GM19467 (cell line): ENCODE results near the gene SLC16A10.
"Not testable (repeated sequence)": the region's sequence is repeated elsewhere in the genome, so short reads cannot be mapped to it uniquely, and the experiment has no call there.

ENCODE experiments used
- ATAC-seq: cut with Tn5 transposase; IDR thresholded peaks from one replicate; pipeline ENCODE4 v1.9.1; 2021; ENCODE audit warnings: mild to moderate bottlenecking, moderate library complexity; ENCODE audit not compliant: unreplicated experiment

SLC16A10 gene

DNA sequence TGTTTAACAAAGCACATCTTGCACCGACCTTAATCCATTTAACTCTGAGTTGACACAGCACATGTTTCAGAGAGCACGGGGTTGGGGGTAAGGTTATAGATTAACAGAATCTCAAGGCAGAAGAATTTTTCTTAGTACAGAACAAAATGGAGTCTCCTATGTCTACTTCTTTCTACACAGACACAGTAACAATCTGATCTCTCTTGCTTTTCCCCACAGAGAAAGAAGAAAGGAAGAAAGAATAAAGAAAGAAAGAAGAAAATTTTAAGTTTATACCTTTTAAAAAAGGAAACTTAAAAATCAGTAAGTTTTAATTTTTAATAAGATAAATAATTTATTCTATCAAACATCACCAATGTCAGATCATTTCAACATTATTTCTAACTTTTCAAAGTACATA, 168.5 kb downstream of the SLC16A10 start:
- ATAC-seq = not testable (repeated sequence)

DNA sequence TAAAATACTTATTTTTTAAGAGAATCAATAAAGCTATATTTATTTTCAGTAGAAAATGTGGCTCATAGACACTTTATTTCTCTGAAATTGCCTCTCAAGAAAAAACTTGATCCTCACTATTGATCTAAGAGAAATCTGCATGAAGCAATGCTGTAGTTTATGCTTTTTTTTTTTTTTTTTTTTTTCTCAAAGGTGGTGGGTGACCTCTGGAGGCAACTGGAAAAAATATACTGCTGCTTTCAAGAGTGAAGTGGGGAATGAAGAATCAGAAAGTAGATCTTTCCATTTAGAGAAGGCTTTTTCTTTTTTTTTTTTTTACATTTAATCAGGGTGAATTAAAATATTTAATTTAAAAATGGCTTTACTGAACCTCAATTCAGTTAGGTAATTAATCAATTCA, 169.3 kb downstream of the SLC16A10 start:
- no peak for ATAC-seq

DNA sequence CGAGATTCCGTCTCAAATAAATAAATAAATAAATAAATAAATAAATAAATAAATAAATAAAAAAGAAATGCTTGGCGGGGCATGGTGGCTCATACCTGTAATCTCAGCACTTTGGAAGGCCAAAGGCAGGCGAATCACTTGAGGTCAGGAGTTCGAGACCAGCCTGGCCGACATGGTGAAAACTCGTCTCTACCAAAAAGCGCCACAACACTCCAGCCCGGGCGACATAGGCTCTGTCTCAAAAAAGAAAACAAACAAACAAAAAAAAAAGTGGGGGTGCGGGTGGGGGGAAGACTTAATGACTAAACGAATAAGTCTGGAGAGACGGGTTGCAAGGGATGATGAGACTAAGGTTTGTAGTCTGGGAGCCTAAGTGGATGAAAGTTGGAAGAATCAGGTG, 170.7 kb downstream of the SLC16A10 start:
- no peak for ATAC-seq

DNA sequence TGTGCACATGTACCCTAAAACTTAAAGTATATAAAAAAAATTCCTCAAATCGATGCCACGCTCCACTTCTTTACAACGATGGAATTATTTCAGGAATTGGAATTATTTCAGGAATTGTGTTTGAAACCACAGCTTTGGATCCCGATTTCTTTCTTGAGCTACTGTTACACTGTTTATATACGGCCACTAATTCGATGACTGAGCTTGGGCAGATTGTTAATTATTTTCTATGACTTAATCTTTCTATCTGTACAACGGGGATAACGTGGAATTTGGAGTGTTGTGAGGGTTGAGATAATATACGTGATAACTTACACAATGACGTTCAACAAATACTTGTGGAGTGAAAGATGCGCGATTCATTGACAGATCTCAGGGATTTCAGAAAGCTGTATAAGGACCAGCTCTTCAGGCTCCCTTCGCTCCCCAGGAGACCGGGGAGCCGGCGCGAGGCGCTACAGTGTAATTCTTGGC, 171.3 kb downstream of the SLC16A10 start:
- ATAC-seq = no peak

DNA sequence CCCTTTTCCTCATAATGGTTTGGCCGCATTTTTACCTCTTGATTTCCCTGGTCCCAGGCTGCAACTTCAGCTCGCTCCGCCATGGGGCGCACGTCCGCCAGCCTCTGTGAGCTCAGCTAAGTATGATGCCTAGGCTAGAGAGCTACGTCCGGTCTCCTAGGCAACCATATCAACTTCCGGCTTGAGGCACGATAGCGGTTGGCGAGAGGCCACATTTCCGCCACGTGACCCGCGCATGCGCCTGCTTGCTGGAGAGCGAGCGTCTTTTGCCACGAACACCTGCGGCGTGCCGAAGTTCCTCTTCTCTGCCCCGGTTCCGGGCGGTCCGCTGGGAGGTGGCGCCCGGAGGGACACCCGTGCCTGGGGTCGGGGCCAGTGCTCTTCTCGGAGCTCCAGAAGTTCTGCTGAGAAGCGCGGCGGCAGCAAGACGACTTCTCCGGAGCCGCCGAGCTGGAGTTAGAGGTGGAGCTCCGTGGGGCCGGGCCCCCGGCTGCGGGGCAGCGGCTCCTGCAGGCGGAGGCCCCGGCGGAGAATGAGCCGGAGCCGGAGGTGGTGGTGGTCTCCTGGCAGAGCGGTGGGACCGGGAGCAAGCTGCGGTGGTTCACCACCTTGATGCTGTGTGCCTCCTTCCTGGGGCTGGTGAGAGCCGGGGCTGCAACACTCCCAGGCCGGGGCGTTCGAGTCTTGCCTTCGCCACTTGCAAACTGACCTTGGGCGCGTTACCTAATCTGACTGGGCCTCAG, 172.0 kb downstream of the SLC16A10 start:
- ATAC-seq = peak; percentile 99

DNA sequence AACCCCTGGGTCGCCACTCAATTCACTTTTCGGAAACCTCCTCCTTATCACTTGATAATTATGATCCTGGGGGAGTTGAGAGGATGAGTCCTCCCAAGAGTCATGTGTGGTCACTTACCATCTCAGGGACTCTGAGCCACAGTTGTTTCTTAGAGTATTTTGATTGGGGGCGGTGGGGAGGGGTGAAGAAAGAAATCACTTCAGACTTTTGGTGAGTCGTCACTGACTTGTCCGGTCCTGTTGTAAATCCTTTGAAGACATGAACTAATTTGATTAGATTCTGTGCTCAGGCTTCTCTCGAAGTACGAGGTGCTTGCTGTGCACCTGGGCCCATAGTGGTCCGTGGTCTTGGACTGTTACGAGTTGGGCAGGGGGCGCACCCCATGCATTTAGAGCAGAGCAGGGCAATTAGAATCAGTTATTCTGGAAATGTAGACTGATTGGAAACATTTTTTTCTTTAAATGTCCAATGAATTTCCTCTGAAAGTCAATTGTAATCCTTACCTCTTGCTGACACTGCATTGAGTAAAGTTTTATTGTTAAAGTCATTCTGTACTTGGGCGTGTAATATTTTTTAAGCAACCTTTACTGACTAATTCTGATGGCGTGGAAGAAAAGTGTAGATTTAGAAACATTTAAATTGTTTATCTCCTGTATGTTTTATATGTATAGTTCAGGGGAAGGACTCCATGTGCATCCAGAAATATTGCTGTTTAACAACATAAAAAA, 173.4 kb downstream of the SLC16A10 start:
- ATAC-seq = no peak

DNA sequence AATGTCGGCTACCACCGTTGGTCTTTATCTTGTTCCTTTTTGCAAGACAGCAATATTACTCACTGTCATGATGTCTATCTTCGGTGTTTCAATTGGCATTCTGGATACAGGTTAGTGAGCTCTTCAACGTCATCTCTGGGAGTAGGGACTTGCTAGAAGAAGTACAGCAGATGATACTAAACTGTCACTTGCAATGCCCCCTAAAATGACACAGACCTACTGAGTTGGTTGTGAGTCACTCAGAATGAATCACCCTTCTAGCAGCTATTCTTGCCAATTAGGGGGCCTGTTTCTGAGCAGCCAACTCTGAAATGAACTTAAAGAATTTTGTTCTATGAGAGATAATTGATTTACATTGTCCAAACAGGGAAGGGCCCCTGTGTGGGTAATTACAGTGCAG, 176.5 kb downstream of the SLC16A10 start:
- no peak for ATAC-seq

DNA sequence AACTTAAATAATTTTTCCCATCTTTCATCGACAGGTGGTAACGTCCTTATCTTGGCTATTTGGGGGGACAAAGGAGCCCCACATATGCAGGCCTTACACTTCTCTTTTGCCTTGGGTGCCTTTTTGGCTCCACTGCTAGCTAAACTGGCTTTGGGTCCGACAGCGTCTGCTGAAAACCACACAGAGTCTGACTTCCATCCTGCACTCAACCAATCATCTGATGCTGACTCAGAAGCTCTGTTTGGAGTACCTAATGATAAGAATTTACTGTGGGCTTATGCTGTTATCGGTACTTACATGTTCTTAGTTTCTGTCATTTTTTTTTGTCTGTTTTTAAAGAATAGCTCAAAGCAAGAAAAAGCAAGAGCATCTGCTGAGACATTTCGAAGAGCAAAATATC, 178.5 kb downstream of the SLC16A10 start:
- no peak for ATAC-seq

DNA sequence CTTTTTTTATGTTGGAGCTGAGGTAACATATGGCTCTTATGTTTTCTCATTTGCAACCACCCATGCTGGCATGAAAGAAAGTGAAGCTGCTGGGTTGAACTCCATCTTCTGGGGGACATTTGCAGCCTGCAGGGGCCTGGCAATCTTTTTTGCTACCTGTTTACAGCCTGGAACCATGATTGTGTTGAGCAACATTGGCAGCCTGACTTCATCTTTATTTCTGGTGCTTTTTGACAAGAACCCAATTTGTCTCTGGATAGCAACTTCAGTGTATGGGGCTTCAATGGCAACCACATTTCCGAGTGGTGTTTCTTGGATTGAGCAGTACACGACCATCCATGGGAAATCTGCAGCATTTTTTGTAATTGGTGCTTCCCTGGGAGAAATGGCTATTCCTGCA, 179.0 kb downstream of the SLC16A10 start:
- no peak for ATAC-seq

DNA sequence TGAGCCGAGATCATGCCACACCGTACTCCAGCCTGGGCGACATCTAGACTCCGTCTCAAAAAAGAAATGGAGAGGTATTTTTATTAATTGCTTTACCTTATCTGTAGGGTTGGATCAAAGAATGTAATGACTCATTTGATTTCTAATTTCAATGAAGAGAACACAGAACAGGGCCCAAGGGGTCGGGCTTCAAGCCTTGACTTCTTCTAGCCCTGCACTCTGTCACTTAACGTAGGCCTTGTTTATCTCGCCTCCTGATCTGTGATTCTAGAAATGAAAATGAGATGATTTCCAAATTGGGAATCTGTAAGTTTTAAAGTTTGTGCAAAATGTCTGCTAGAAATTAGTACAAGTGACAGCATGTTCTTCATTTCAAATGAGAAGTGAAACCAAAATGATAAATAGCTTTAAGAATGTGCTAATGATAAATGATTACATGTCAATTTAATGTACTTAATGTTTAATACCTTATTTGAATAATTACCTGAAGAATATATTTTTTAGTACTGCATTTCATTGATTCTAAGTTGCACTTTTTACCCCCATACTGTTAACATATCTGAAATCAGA, 180.5 kb downstream of the SLC16A10 start:
- ATAC-seq = no peak

DNA sequence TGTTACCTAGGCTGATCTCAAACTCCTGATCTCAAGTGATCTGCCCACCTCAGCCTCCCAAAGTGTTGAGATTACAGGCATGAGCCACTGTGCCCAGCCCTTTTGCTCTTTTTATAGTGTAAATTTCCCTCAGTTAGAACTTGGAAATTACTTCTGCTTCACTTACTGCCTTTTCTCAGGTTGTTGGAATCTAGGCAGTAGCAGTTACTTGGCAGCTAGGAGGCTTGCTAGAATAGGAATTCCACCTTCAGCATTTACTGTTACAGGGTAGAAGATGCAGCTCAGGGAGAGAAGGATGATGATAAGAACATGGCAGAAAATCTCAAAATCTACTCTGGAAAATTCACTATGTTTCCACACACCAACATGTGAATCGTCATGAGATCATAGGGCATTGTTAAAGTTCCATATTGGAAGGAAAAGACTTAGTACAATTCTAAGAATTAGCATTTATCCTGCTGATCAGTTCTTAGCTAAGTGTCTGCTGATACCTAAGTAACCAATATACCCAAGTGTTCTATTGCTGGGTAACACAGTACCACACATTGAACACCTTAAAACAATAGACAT, 182.2 kb downstream of the SLC16A10 start:
- ATAC-seq = no peak

DNA sequence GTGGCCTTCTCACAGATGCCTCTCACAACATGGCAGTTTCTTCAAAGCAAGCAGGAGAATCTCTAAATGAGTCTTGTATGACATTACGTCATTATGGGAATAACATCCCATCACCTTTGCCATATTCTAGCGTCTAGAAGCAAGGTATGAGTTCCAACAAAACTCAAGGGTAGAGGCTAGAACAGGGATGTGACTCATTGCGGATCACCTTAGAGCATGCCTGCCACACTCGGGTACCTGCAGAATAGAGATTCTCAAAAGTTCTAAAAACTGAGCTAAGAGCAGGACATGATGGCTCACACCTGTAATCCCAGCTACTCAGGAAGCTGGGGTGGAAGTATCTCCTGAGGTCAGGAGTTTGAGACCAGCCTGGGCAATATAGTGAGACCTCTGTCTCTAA, 182.8 kb downstream of the SLC16A10 start:
- ATAC-seq = no peak

DNA sequence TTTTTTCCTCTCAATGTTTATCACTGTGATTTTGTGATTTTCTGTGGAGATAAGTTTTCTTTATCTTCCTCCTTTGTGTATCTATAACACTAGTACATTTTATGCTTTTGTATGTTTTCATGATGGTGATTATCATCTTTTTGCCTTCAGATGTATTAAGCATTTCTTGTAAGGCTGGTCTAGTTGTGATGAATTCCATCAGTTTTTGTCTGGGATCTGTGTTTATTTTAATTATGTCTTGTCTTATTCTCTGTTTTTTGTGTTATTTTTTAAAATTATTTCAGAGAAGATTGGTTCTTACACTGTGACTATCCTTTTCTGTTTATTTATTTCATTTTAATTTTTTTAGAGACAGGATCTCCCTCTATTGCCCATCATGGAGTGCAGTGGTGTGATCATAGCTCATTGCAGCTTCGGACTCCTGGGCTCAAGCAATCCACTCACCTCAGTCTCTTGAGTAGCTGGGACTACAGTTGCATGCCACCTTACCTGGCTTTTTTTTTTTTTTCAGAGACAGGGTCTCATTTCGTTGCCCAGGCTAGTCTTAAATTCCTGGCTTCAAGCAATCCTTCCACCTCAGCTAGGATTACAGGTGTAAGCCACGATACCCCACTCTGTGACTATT, 187.4 kb downstream of the SLC16A10 start:
- ATAC-seq = no peak

DNA sequence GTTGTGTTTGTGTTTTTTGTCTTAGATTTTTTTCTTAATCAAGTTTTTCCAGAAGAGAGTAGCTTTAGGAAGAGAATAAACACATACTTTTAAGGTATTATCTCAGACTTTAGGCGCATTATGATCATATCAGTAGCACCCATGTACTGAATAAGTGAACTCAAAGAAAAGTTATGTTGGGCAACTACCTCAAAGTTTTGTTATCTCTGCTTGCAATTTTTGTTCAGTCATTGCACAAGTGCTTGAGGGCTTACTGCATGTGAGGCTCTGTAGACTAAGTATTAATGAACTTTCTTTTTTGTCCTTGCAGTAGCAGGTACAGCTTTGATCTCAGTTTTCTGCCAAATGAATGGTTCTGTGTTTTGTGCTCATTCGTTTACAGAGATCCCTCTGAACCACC, 189.0 kb downstream of the SLC16A10 start:
- no peak for ATAC-seq

DNA sequence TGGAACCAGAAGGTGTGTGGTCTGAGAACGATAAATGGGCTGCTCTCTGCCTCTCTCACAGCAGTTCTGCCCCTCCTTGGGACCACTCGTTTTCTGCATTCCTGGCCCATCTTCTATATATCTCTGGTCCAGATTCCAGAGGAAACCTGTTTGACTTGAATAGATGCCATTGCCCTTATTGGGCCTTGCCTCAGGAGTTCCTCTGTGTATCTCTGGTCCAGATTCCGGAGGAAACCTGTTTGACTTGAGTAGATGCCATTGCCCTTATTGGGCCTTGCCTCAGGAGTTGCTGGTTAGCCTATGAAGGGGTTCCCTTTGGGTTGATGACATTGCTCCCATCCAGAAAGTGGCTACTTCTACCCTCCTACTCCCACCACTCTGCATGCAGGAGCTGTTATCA, 189.4 kb downstream of the SLC16A10 start:
- ATAC-seq = no peak

DNA sequence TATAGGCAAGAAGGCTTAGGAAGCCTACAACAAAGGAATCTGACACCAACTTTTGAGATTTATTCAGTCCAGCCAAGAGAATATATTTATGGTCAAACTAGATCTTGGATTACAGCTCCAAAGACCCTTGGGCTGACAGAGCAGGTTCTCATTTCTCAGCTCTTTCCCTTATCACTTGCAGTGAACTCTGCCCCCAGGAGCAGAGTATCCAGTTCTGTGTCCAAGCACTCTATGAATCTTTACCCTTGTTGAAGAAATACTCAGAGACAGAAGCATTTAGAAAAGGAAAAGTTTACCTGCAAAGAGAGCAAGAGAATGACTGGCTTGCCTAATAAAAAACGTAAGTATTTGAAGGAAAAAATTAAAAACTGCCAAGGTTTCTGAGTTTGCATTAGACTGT, 190.5 kb downstream of the SLC16A10 start:
- no peak for ATAC-seq

DNA sequence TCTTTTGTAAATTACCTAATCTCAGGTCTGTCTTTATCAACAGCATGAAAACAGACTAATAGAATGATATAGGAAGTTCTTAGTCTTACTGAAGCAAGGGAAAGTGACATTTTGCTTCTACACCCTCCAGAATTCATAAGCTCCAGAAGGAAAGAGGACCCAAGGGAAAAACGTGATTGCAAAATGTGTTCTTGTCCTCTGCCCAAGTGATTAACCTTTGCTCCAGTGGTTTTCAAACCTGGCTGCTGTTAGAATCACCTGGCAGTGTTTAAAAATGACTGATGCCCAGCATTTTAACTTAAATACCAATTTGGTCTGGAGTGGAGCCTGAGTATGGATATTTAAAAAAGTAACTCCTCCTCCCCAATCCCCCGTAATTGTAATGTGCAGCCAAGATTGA, 191.4 kb downstream of the SLC16A10 start:
- no peak for ATAC-seq

DNA sequence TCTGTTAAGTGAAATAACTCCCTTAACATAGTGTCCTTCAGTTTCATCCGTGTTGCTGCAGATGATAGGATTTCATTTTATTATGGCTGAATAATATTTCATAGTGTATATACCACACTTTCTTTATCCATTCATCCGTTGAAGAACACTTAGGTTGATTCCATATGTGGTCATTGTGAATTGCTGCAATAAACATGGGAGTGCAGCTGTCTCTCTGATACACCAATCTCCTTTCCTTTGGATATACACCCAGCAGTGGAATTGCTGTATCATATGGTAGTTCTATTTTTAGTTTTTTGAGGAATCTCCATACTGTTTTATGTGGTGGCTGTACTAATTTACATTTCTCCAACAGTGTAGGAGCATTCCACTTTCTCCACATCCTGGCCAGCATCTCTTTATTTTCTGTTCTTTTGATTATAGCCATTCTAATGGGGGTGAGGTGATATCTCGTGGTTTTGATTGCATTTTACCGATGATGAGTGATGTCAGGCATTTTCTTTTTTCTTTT, 193.2 kb downstream of the SLC16A10 start:
- no peak for ATAC-seq
